Cardiac muscle cell (in vitro differentiated cells and primary cell): ENCODE results near the gene CCN2. TPM values are rescaled to one million over a fixed set of nuclear protein-coding genes. Genes with fewer than 3 reads are reported as not detected.
A peak's percentile ranks its signal among the peaks of the same experiment; 100 is the strongest.

Experiments used
- DNase-seq, 2 donors: peaks; one replicate each; pipeline versions ENCODE4 v3.0.0 to v3.0.0-alpha.2; 2010 to 2017; ENCODE audit warnings: low read depth in 1 of 2, low spot score in 1 of 2
- H3K27ac ChIP-seq: fragments of 200-600 bp; sonication (generic); 2 replicates; pipeline ENCODE4 v1.5.1; 2016
- H3K27me3 ChIP-seq: fragments of 200-600 bp; sonication (generic); 2 replicates; pipeline ENCODE4 v1.6.0; 2016; ENCODE audit warnings: control low read depth
- H3K36me3 ChIP-seq: fragments of 200-600 bp; sonication (generic); 2 replicates; pipeline ENCODE4 v1.5.1; 2016; ENCODE audit warnings: control low read depth
- H3K4me1 ChIP-seq: fragments of 200-600 bp; sonication (generic); 2 replicates; pipeline ENCODE4 v1.8.1; 2017; ENCODE audit warnings: low read depth, mild to moderate bottlenecking, mixed run types
- H3K4me3 ChIP-seq: fragments of 200-600 bp; sonication (generic); 2 replicates; pipeline ENCODE4 v1.5.1; 2016; ENCODE audit warnings: mild to moderate bottlenecking
- H3K9me3 ChIP-seq: fragments of 200-600 bp; sonication (generic); 2 replicates; pipeline ENCODE4 v1.5.1; 2017; ENCODE audit warnings: low read depth, mild to moderate bottlenecking, control low read depth
- polyA plus RNA-seq: library from polyadenylated mRNA; unstranded; fragments of >200 nt; fragmentation: Nextera tagmentation; extraction: Ambion mirVana; gene quantifications from 2 replicates; pipeline ENCODE4 v1.2.1, GENCODE V29; 2016
- total RNA-seq: library from RNA; depleted of rRNA; stranded (reverse); fragments of >200 nt; gene quantifications from 2 replicates; pipeline ENCODE4 v1.2.3, GENCODE V29; 2016
- TF ChIP-seq, protein P1 (sequence below): IDR thresholded peaks from 2 replicates; pipeline ENCODE4 v1.5.1; 2012; ENCODE audit warnings: low read depth, mild to moderate bottlenecking, low read length

Gene CCN2
- total and polyA plus RNA-seq, 2 experiments from 2014 or later = 20.1 to 44.3 TPM

DNA sequence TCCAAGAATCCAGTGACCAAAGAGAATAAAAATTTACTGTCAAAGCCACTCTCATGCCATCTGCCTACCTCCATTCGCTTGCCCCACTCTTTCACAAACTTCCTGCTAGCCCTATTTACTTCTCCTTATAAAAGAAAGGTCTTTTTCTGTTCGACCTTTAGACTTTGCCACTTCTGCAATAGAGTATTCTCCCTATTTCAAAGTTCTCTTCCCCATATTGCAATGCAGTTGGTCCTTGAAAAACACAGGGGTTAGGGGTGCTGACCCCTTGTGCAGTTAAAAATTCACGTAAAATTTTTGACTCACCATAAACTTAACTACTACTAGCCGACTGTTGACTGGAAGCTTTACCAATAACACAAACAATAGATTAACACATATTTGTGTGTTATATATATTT is 15.0 kb downstream of the CCN2 start:
- TF ChIP-seq, protein P1, sequence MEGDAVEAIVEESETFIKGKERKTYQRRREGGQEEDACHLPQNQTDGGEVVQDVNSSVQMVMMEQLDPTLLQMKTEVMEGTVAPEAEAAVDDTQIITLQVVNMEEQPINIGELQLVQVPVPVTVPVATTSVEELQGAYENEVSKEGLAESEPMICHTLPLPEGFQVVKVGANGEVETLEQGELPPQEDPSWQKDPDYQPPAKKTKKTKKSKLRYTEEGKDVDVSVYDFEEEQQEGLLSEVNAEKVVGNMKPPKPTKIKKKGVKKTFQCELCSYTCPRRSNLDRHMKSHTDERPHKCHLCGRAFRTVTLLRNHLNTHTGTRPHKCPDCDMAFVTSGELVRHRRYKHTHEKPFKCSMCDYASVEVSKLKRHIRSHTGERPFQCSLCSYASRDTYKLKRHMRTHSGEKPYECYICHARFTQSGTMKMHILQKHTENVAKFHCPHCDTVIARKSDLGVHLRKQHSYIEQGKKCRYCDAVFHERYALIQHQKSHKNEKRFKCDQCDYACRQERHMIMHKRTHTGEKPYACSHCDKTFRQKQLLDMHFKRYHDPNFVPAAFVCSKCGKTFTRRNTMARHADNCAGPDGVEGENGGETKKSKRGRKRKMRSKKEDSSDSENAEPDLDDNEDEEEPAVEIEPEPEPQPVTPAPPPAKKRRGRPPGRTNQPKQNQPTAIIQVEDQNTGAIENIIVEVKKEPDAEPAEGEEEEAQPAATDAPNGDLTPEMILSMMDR = no peak
- Histone ChIP-seq H3K4me3 (no peak overlapping the region), H3K36me3 (no peaks in the 10 kb centered on the region), H3K9me3 (no peaks in the 10 kb centered on the region), H3K27ac (no peak overlapping the region), H3K4me1 (no peaks in the 10 kb centered on the region), H3K27me3 (no peaks in the 10 kb centered on the region)
- no peak for DNase-seq

DNA sequence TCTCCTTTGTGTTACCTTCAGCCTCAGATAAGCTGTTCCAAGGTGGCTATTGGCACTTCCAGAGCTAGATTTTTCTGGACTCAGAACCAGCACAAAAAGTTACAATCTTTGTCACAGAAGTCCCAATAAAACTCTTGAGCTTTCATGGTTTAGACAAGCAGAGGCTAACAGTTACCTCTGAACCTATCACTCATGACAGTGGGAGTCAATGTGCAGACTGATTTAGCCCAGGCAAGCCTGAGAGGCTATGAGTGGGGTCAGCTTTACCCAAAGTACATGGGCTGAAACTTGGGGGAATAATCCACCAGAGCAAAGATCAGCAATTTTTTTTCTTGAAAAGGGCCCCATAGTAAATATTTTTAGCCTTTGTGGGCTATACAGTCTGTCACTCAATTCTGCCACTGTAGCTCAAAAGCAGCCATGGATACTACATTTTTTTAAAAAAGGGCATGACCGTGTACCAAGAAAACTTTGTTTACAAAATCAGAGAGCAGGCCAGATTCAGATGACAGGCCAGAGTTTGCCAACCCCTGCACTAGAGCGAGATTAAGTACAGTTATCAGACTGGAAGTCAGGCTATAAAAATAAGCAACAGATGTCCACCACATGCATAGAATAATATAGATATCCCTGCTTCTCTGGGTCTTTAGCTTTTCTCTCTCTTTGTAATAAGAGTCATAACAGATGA is 20.0 kb downstream of the CCN2 start:
- no peaks in the 10 kb centered on the region for H3K36me3 ChIP-seq
- H3K4me3 ChIP-seq = no peak overlapping the region
- DNase-seq = peak in 1 of 2 donors; percentile 46
- no peaks in the 10 kb centered on the region for H3K27me3 ChIP-seq
- H3K9me3 ChIP-seq = no peaks in the 10 kb centered on the region
- no peaks in the 10 kb centered on the region for H3K4me1 ChIP-seq
- no peak overlapping the region for H3K27ac ChIP-seq
- TF ChIP-seq, protein P1 = no peak

DNA sequence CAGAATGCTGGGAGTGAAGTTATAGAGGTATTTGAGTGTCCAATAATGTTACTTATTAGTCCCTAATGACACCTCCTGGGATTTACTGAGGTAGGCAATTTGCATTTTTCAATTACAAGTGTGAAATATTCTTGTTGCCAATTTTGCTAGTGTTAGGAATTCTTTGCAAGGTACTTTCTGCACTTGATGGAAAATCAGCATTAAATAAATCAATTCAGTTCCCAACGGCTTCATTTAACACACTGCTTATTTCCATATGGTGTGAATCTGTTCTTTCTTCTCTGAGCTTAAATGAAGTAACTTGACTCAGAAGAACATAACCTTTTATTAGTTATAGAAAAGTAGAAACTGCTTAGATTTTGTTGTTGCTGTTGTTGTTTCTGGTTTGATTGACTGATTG is 21.2 kb downstream of the CCN2 start:
- no peaks in the 10 kb centered on the region for H3K27me3 ChIP-seq
- H3K27ac ChIP-seq = no peak overlapping the region
- DNase-seq = no peak
- no peaks in the 10 kb centered on the region for H3K9me3 ChIP-seq
- TF ChIP-seq, protein P1 = no peak
- H3K36me3 ChIP-seq = no peaks in the 10 kb centered on the region
- H3K4me1 ChIP-seq = no peaks in the 10 kb centered on the region
- no peak overlapping the region for H3K4me3 ChIP-seq

DNA sequence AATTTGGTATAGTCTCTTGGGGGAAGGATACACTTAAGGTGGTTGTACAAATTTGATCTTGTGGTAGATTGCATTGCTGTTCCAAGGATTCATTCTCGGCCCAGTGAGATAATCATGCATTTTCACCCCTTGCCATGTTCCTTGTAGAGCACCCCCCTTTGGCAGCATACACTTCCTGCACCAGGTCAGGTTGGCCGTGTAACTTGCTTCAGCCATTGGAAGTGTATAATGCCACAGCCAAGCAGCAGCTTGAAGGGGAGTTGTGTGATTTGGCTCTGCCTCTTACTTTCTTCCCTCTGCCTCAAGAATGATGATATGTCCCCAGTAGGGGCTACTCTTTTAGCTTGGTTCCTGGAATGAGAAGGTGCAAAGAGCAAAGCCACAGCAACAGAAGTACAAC is 21.9 kb downstream of the CCN2 start:
- H3K27me3 ChIP-seq = no peaks in the 10 kb centered on the region
- DNase-seq = no peak
- no peaks in the 10 kb centered on the region for H3K36me3 ChIP-seq
- no peaks in the 10 kb centered on the region for H3K4me1 ChIP-seq
- H3K27ac ChIP-seq = no peak overlapping the region
- no peak overlapping the region for H3K4me3 ChIP-seq
- H3K9me3 ChIP-seq = no peaks in the 10 kb centered on the region
- TF ChIP-seq, protein P1 = peak; percentile 17

DNA sequence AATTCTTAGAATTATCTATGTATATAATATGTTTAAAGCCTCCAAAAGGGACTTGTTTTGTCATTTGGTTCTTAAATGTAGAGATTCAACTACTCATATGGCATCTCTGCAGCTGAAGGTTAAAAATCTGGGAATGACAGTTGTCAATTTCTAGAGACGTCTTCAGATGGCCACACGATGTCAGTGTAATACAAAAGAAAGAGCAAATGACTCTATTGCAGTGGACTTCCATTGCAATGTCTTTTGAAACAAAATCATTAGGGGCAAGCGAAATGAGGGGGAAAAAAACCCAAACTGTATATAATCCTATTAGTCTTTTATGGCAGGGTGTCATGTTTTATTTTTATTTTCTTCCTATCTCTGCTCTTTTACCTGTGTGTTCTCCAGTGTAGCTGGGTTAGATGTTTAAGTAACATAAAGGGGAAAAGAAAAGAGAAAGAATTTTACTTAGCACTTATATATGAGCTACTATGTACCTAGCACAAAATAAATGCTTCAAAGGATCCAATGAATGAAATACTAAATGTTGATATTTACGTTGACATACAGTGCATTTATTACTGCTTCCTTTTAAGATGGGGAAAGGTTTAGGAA is 26.2 kb downstream of the CCN2 start:
- DNase-seq = peak; percentile 42 to 69
- Histone ChIP-seq H3K4me3 (no peak overlapping the region), H3K27me3 (no peaks in the 10 kb centered on the region), H3K9me3 (no peaks in the 10 kb centered on the region), H3K27ac (no peak overlapping the region), H3K36me3 (no peaks in the 10 kb centered on the region), H3K4me1 (no peaks in the 10 kb centered on the region)
- TF ChIP-seq, protein P1 = peak; percentile 53
